HG03520 (cell line): ENCODE measurements around the gene SLC52A1.
"Not testable (repeated sequence)": the region's sequence is repeated elsewhere in the genome, so short reads cannot be mapped to it uniquely, and the experiment has no call there.

Experiments
- ATAC-seq: cut with Tn5 transposase; IDR thresholded peaks from one replicate; pipeline ENCODE4 v1.9.1; 2021; ENCODE audit warnings: mild to moderate bottlenecking, moderate library complexity; ENCODE audit not compliant: unreplicated experiment

Gene SLC52A1

GRCh38 chr17:5035315-5035714, at the start of gene SLC52A1:
Gene SLC52A1 (minus strand): TSS chr17:5035426. CDS start chr17:5034606, 820 bp downstream.
- ATAC-seq, result no peak

- ATAC-seq, result no peak
Observed at GRCh38 chr17:5080591-5080990, 45.4 kb upstream of the SLC52A1 start.

GRCh38 chr17:5078106-5079028, 43.1 kb upstream of the SLC52A1 start, which contains the start of gene ZFP3:
Gene ZFP3 (plus strand): TSS chr17:5078467. CDS start chr17:5091505, 13,038 bp downstream.
- ATAC-seq, result peak; percentile 77

- no peak for ATAC-seq
Observed at GRCh38 chr17:5077781-5078105, 42.5 kb upstream of the SLC52A1 start.

- ATAC-seq, result not testable (repeated sequence)
Observed at GRCh38 chr17:5077275-5077674, 42.0 kb upstream of the SLC52A1 start.

- not testable (repeated sequence) for ATAC-seq
Observed at GRCh38 chr17:5075472-5075871, 40.2 kb upstream of the SLC52A1 start.

GRCh38 chr17:5069724-5070123, 34.5 kb upstream of the SLC52A1 start:
- ATAC-seq, result no peak

GRCh38 chr17:5068236-5068635, 33.0 kb upstream of the SLC52A1 start:
- no peak for ATAC-seq

GRCh38 chr17:5065227-5065744, 30.1 kb upstream of the SLC52A1 start:
- no peak for ATAC-seq

GRCh38 chr17:5055543-5055942, 20.3 kb upstream of the SLC52A1 start:
- ATAC-seq, result no peak

GRCh38 chr17:5050278-5050677, 15.1 kb upstream of the SLC52A1 start:
- ATAC-seq, result no peak

- no peak for ATAC-seq
Observed at GRCh38 chr17:5049314-5049841, 14.2 kb upstream of the SLC52A1 start.

GRCh38 chr17:5047446-5047845, 12.2 kb upstream of the SLC52A1 start:
- ATAC-seq, result no peak

- no peak for ATAC-seq
Observed at GRCh38 chr17:5045496-5045895, 10.3 kb upstream of the SLC52A1 start.

GRCh38 chr17:5044630-5045029, 9.4 kb upstream of the SLC52A1 start:
- ATAC-seq, result no peak

GRCh38 chr17:5043524-5043923, 8.3 kb upstream of the SLC52A1 start:
- no peak for ATAC-seq

GRCh38 chr17:5042157-5043022, 7.2 kb upstream of the SLC52A1 start:
- ATAC-seq, result no peak

GRCh38 chr17:5034651-5035050, 575 bp downstream of the SLC52A1 start:
- no peak for ATAC-seq

GRCh38 chr17:5034063-5034462, 1.2 kb downstream of the SLC52A1 start:
- no peak for ATAC-seq

GRCh38 chr17:5033352-5034015, 1.7 kb downstream of the SLC52A1 start:
- no peak for ATAC-seq

- no peak for ATAC-seq
Observed at GRCh38 chr17:5032865-5033264, 2.4 kb downstream of the SLC52A1 start.
